Embryonic facial prominence (tissue), 1 donor: ENCODE data around the gene ZC3HAV1.
"Not testable (repeated sequence)": the region's sequence is repeated elsewhere in the genome, so short reads cannot be mapped to it uniquely, and the experiment has no call there.

Source experiments
- DNase-seq: peaks from one replicate; pipeline ENCODE4 v3.0.0-alpha.2; 2016; ENCODE audit errors: extremely low spot score

The ZC3HAV1 gene

GRCh38 chr7:139109188-139109982 is at the start of gene ZC3HAV1:
Gene ZC3HAV1, minus strand, starts transcription at chr7:139109720. Its CDS starts 389 bp downstream, at chr7:139109331.
- peak; percentile 39 for DNase-seq

DNA sequence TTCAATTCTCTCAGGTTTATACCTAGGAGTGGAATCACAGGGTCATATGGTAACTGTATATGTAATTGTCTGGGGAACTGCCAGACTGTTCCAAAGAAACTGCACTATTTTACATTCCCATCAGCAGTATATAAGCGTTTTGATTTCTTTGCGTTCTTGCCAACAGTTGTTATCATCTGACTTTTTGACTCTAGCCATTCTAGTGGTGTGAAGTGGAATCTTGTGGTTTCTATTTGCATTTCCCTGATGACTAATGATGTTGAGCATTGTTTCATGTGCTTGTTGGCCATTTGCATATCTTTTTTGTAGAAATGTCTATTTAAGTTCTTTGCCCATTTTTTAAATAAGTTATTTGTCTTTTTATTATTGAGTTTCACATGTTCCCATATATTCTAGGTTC is 44.3 kb upstream of the ZC3HAV1 start:
- no peak for DNase-seq

DNA sequence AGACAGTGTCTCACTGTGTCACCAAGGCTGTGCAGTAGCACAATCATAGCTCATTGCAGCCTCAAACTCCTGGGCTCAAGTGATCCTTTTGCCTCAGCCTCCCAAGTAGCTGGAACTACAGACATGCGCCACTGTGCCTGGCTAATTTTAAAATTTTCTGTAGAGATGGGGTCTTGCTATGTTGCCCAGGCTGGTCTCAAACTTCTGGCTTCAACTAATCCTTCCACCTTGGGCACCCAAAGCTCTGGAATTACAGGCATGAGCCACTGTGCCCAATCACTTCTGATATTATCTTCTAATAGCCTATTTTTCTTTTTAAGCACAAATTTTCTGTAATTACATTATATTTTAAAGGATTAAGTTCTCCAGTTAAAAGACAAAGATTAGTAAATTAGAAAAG is 42.6 kb upstream of the ZC3HAV1 start:
- DNase-seq, result no peak

GRCh38 chr7:139139150-139139549 is 29.6 kb upstream of the ZC3HAV1 start:
- DNase-seq, result no peak

GRCh38 chr7:139133335-139134139 is 24.0 kb upstream of the ZC3HAV1 start:
- peak; percentile 71 for DNase-seq

DNA sequence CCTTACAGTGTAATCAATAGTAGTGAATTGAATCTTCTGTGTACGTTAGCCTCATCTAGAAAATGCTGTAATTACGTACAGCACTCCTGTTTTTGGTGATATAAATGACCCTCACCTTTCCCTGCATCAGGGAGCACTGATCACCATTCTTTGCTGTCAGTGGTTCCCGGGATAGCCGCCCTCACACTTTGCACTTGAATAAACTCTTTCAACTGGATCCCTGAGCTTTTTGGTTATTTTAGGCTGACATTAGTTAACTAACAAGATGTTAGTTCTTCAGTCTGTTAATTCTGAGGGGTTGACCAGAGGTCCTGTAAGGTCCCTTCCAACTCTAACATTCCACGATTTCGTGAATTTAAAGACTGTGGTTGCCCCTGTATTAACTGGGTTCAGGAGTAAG is 23.4 kb upstream of the ZC3HAV1 start:
- no peak for DNase-seq

DNA sequence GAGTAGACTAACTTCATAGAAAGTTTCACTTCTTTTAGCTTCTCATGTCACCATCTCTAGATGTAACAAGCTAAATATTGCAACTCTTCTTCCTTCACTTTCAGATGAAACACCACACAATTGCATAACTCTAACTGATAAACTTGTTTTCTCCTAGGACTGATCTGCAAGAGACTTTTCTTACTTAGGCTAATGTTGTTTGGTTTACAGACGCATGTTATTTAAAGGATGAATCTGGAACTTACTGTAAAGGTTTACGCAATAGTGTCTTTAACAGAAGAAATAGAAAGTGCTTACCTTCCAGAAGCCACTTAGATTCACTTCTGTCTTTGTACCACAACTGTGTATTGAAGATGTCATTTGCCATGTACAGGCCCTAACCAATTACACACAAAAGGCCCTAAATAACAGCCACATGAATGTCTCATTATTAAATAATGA is 22.1 kb upstream of the ZC3HAV1 start:
- no peak for DNase-seq

GRCh38 chr7:139129814-139130213 is 20.3 kb upstream of the ZC3HAV1 start:
- not testable (repeated sequence) for DNase-seq

- DNase-seq, result no peak
These were observed 18.1 kb upstream of the ZC3HAV1 start for GRCh38 chr7:139127648-139128047.

DNA sequence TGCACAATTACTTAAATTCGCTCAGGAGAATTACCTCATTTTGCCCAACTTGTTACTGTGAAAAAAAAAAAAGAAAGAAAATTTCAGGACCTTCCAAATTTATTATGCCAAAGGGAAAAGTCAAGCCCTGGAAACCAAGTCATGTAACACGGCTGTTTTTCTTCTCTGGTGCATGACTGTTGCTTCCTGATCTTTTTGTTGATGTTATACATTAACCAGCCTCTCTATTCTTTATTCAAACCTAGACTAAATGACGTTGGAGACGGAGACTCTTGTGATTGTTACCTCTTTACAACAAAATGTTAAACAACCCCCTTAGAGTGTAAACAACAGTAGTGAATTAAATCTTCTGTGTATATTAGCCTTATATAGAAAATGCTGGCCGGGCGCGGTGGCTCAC is 16.1 kb upstream of the ZC3HAV1 start:
- no peak for DNase-seq

DNA sequence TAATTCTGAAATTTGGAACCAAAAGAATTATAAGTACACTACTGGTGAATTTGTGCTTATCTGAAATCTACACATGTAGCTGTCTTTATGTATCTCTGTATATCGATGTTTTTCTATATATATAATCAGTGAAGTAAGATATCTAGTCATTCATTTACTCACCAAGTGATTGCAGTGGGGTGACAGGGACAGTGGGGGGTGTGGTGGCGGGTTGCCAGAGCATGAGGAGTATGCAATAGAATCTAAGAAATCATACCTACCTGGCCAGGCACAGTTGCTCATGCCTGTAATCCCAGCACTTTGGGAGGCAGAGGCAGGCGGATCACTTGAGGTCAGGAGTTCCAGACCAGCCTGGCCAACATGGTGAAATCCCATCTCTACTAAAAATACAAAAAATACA is 15.5 kb upstream of the ZC3HAV1 start:
- DNase-seq, result not testable (repeated sequence)

DNA sequence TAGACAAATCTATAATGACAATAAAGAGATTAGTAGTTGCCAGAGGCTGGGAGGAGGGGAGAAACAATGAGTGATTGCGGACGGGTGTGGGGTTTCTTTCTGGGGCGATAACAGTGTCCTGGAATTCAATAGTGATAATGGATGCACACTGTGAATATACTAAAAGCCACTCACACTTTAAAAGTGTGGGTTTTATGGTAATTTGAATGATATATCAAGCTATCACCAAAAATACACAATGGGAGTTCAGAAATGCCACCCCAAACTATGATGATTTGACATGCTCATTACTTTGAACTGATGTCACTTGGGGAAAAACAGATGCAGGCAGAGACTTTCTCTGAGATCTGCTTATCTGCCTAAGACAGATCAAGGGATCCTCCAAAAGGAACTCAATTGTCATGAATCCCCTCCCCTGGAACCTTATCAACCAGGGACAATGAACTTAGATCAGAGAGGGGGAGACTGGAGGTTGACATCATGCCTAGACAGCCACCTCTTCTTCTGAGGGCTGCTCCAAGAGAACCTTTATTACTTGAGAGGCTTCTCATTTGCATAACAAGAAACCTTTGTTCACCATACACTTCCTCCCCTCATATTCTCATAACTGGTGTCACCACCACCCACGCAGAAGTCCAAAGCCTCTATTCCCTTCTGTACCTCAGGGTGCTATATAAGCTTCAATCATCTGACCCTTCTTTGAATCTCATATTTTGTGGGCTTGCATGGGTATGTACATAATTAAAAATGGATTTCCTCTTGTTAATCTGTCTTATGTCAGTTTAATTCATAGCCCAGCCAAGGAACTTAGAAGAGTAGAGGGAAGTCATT is 14.8 kb upstream of the ZC3HAV1 start:
- DNase-seq, result no peak

DNA sequence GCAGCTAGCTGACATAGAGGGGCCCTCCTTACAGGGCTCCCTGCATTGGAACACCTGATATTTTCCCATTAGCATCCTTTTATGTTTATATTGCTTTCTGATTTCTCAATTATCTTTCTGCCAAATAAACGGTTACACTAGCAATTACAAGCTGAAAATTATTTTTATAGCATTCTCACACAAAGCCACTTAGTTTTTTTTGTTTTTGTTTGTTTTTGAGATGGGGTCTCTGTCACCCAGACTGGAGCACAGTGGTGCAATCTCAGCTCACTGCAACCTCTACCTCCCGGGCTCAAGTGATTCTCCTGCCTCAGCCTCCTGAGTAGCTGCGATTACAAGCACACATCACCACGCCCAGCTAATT is 9.9 kb upstream of the ZC3HAV1 start:
- no peak for DNase-seq

- no peak for DNase-seq
These were observed 9.4 kb upstream of the ZC3HAV1 start for GRCh38 chr7:139118805-139119485.

DNA sequence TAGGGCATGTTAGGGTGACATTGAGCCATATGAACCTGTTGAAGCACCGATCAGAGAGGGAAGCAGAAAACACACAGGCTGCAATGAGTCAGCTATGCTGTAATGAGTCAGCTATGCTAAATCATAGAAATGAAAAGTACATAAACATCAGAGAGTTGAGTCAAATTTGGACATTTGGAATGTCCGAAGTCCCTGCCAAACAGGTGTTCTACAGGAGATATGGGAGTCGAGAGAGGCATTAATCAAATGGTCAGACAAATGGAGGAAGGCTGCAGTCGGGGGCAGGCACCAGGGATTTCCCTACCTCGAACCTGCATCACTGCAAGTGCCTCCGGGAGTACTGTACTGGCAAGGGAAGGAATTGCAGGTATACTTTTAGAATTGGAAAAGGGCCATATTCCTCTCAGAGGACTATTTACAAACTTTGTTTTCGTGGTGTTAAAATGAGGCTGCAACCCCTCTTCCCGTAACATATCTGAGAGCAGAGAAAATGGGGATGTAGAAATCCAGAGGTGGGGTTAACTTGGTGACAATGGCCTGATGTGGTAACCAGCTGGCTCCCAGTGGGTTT is 8.8 kb upstream of the ZC3HAV1 start:
- no peak for DNase-seq

GRCh38 chr7:139117599-139118233 is 8.2 kb upstream of the ZC3HAV1 start:
- no peak for DNase-seq

GRCh38 chr7:139116999-139117398 is 7.5 kb upstream of the ZC3HAV1 start:
- DNase-seq, result no peak

DNA sequence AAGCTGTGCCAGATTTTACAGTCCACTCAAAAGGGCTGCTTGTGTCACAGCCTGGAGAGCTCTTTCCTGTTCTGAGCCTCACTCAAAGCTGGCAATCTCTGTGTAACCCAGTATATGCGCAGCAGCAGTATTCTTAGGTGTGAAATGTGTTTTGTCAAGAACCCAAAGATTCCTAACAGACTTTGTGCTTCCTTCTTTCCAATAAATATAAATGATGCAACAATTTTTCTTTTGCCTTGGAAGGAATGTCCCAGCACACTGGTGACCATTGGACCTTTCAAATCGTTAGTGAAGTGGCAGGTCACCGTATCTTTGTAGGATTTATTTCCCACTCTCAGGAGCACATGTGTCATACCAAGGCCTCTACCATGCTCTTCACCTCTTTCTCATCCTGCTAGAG is 5.6 kb upstream of the ZC3HAV1 start:
- no peak for DNase-seq

DNA sequence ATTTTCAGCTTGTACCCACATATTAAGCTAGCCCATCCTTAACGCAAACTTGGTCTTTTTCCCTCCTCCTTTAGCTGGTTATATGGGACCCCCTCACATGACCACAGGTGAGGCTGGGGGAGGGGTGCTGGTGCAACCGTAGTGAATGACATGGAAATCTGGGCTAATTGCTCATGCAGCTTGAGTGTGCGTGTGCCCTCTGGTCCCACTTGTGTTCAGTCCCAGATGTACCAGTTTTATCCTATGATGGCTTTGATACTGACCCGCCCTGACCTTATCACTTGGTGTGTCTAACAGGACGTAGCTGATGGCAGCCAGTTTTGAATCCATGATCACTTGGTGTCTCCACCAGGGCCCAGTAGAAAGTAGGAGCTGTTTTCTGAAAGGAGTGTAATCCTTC is 5.1 kb upstream of the ZC3HAV1 start:
- no peak for DNase-seq

- no peak for DNase-seq
These were observed 4.5 kb upstream of the ZC3HAV1 start for GRCh38 chr7:139114018-139114417.
